Cardiac muscle cell (in vitro differentiated cells and primary cell): Measurements from ENCODE around the gene MAP4. TPM values are rescaled to one million over a fixed set of nuclear protein-coding genes. Genes with fewer than 3 reads are reported as not detected.

ENCODE experiments used
- DNase-seq, 2 donors: peaks; one replicate each; pipeline versions ENCODE4 v3.0.0 to v3.0.0-alpha.2; 2010 to 2017; ENCODE audit warnings: low read depth in 1 of 2, low spot score in 1 of 2
- H3K27ac ChIP-seq: fragments of 200-600 bp; sonication (generic); 2 replicates; pipeline ENCODE4 v1.5.1; 2016
- H3K27me3 ChIP-seq: fragments of 200-600 bp; sonication (generic); 2 replicates; pipeline ENCODE4 v1.6.0; 2016; ENCODE audit warnings: control low read depth
- H3K36me3 ChIP-seq: fragments of 200-600 bp; sonication (generic); 2 replicates; pipeline ENCODE4 v1.5.1; 2016; ENCODE audit warnings: control low read depth
- H3K4me1 ChIP-seq: fragments of 200-600 bp; sonication (generic); 2 replicates; pipeline ENCODE4 v1.8.1; 2017; ENCODE audit warnings: low read depth, mild to moderate bottlenecking, mixed run types
- H3K4me3 ChIP-seq: fragments of 200-600 bp; sonication (generic); 2 replicates; pipeline ENCODE4 v1.5.1; 2016; ENCODE audit warnings: mild to moderate bottlenecking
- H3K9me3 ChIP-seq: fragments of 200-600 bp; sonication (generic); 2 replicates; pipeline ENCODE4 v1.5.1; 2017; ENCODE audit warnings: low read depth, mild to moderate bottlenecking, control low read depth
- polyA plus RNA-seq: library from polyadenylated mRNA; unstranded; fragments of >200 nt; fragmentation: Nextera tagmentation; extraction: Ambion mirVana; gene quantifications from 2 replicates; pipeline ENCODE4 v1.2.1, GENCODE V29; 2016
- total RNA-seq: library from RNA; depleted of rRNA; stranded (reverse); fragments of >200 nt; gene quantifications from 2 replicates; pipeline ENCODE4 v1.2.3, GENCODE V29; 2016
- TF ChIP-seq, protein P1 (sequence below): IDR thresholded peaks from 2 replicates; pipeline ENCODE4 v1.5.1; 2012; ENCODE audit warnings: low read depth, mild to moderate bottlenecking, low read length

Gene MAP4
- total and polyA plus RNA-seq, 2 experiments from 2014 or later: 136 to 138 TPM

DNA sequence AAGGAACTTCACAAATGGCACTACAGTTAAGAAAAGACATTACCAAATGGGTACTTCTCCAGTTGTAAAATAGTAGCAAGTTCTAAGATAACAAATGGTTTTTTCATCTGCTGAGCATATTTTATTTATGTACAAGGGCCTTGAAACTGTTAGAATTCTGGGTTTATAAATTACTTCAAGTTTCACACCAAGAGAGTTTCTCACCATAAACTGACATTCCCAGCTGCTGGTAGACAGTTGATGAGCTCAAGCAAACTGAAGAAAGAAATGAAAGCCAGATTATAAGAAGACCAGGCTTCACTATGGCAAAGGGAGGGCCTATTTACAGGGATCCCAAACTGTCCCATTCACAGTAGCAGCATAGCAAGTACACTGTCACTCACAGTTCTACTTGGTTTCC, 113.5 kb downstream of the MAP4 start:
- TF ChIP-seq, protein P1, sequence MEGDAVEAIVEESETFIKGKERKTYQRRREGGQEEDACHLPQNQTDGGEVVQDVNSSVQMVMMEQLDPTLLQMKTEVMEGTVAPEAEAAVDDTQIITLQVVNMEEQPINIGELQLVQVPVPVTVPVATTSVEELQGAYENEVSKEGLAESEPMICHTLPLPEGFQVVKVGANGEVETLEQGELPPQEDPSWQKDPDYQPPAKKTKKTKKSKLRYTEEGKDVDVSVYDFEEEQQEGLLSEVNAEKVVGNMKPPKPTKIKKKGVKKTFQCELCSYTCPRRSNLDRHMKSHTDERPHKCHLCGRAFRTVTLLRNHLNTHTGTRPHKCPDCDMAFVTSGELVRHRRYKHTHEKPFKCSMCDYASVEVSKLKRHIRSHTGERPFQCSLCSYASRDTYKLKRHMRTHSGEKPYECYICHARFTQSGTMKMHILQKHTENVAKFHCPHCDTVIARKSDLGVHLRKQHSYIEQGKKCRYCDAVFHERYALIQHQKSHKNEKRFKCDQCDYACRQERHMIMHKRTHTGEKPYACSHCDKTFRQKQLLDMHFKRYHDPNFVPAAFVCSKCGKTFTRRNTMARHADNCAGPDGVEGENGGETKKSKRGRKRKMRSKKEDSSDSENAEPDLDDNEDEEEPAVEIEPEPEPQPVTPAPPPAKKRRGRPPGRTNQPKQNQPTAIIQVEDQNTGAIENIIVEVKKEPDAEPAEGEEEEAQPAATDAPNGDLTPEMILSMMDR: no peak
- Histone ChIP-seq H3K27me3 (no peaks in the 10 kb centered on the region), H3K4me3 (no peak overlapping the region), H3K27ac (no peak overlapping the region), H3K9me3 (no peaks in the 10 kb centered on the region), H3K36me3 (peaks cover 3% of the 10 kb centered on the region), H3K4me1 (no peaks in the 10 kb centered on the region)
- DNase-seq: no peak

DNA sequence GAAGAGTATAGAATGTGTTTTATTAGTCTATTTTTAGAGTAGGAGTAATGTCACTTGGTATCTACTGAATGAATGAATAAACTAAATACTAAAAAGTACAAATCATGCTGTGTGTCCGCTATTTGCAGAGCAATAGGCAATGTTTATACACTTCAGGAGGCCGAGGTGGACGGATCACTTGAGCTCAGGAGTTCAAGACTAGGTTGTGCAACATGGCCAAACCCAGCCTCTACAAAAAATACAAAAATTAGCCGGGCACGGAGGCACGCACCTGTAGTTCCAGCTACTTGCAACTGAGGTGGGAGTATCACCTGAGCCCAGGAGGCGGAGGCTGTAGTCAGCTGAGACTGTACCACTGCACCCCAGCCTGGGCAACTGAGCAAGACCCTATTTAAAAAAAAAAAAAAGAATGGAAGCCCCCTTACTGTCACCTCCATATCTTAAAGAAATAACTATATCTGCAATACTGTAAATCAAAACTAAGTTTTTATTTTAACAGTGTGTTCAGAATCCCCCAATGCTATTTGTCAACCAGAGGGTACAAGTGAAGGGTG, 114.9 kb downstream of the MAP4 start:
- peaks cover 3% of the 10 kb centered on the region for H3K36me3 ChIP-seq
- DNase-seq: no peak
- H3K4me1 ChIP-seq: no peaks in the 10 kb centered on the region
- peak overlapping the region; percentile 25 for H3K27ac ChIP-seq
- no peaks in the 10 kb centered on the region for H3K9me3 ChIP-seq
- H3K4me3 ChIP-seq: no peak overlapping the region
- TF ChIP-seq, protein P1: no peak
- H3K27me3 ChIP-seq: no peaks in the 10 kb centered on the region

DNA sequence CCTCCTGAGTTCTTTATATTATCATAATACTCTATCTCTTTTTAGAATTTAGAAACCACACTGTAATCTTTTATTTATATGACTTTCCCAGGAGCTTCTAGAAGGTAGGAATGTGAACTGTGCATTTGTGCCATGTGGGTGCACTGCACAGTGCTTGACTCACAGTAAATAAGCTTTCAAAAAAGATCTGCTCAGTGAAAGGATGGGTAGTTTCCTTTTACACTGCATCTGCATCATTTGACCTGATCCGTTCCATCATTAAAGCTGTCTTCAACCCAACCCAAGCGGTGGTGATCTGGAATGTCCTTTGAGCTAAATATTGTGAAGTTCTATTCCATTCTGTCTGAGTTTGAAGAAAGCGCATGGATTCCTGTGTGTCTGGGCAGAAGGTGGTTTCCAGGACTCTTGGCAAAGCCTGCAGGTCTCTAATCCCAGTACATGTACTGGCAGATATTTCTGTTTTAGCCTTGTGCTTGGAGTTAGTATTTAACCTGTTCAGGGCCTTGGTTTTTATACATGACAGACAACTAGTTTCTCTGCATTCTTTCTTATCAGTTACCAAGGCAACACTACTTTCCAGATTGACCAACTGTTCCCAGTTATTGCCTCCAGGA, 116.6 kb downstream of the MAP4 start:
- H3K9me3 ChIP-seq: no peaks in the 10 kb centered on the region
- TF ChIP-seq, protein P1: no peak
- H3K4me1 ChIP-seq: no peaks in the 10 kb centered on the region
- no peak for DNase-seq
- no peaks in the 10 kb centered on the region for H3K27me3 ChIP-seq
- H3K27ac ChIP-seq: peak overlapping the region; percentile 6
- H3K36me3 ChIP-seq: peaks cover 3% of the 10 kb centered on the region
- no peak overlapping the region for H3K4me3 ChIP-seq

DNA sequence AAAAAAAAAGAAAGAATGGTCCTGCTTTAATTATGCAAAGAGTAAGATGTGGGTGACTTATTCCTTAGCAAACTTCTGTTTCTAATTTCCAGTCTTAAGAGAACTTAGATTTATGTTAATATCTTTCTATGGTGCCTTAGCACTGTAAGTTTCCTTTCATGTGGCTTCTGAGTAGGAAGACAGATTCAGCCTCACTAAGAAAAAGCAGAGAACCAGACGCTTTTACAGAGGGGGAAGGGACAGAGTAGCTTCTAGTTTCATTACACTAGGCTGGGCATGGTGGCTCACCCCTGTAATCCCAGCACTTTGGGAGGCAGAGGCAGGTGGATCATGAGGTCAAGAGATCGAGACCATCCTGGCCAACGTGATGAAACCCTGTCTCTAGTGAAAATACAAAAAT, 118.3 kb downstream of the MAP4 start:
- H3K27me3 ChIP-seq: no peaks in the 10 kb centered on the region
- peaks cover 6% of the 10 kb centered on the region for H3K4me1 ChIP-seq
- TF ChIP-seq, protein P1: no peak
- H3K27ac ChIP-seq: no peak overlapping the region
- DNase-seq: no peak
- no peaks in the 10 kb centered on the region for H3K9me3 ChIP-seq
- H3K36me3 ChIP-seq: peaks cover 3% of the 10 kb centered on the region
- H3K4me3 ChIP-seq: no peak overlapping the region

DNA sequence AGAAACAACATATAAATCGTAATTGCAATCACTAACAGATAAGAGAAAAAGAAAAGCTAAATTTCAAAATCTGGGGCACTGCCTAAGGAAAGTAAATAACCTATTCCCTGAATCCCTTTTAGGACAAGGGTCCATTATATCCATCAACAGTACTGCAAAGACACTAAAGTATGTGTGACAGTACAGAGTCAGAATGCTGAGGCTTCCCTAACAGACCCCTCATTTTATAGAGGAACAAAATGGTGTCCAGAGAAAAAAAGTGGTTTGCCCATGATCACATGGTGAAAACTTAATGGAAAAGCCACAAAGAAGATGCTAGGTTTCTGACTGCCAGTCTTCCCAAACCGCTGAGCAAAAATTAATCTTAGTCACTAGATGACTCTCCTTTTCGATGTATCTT, 119.5 kb downstream of the MAP4 start:
- H3K36me3 ChIP-seq: peaks cover 3% of the 10 kb centered on the region

More for the DNA sequence above, 119.5 kb downstream of the MAP4 start:
- Histone ChIP-seq H3K27ac (no peak overlapping the region), H3K4me1 (peaks cover 17% of the 10 kb centered on the region), H3K4me3 (no peak overlapping the region), H3K27me3 (no peaks in the 10 kb centered on the region), H3K9me3 (no peaks in the 10 kb centered on the region)
- TF ChIP-seq, protein P1: no peak
- no peak for DNase-seq
